ENCODE data around the gene TMEM239. TPM values are rescaled to one million over a fixed set of nuclear protein-coding genes. Genes with fewer than 3 reads are reported as not detected.

TMEM239 gene
- total RNA-seq, 3 donors from 2014 or later = under 0.01 TPM; not detected in 2

DNA sequence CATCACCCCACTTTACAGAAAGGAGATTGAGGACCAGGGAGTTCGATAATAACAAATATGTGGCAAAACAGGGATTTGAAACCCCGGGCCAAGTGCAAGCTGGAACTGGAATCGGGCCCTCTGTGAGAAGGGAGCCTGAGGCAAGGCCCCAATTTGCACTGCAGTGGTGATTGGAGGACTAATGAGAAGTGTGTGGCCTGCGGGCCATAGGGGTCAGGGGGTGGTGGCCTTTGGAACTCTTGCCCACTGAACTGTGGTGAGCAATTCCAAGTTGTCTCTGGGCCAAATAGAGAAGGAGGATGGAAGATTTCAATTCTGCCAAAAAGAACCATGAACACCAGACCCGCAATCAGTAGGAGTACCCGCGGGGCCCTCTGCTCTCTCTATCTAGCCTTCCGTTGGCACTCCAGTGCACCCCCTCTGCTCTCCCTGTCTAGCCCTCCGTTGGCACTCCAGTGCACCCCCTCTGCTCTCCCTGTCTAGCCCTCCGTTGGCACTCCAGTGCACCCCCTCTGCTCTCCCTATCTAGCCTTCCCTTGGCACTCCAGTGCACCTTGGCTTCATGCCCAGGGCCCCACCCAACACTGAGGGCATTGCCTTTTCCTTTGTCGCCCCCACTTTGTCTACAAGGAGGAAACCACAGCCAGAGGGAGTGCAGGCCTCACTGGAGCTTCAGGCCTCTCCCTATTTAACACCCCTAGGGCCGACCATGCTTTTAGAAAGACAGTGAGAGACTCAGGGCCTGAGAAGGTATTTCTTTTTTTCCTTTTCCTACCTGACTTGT lies 51.1 kb downstream of the TMEM239 start:
- Histone ChIP-seq H3K27me3 (no peaks in the 10 kb centered on the region), H3K9me3 (no peaks in the 10 kb centered on the region), H3K4me1 (no peaks in the 10 kb centered on the region), H3K36me3 (no peaks in the 10 kb centered on the region), H3K27ac (no peak overlapping the region), H3K4me3 (no peak overlapping the region)
- TF ChIP-seq, protein P1, sequence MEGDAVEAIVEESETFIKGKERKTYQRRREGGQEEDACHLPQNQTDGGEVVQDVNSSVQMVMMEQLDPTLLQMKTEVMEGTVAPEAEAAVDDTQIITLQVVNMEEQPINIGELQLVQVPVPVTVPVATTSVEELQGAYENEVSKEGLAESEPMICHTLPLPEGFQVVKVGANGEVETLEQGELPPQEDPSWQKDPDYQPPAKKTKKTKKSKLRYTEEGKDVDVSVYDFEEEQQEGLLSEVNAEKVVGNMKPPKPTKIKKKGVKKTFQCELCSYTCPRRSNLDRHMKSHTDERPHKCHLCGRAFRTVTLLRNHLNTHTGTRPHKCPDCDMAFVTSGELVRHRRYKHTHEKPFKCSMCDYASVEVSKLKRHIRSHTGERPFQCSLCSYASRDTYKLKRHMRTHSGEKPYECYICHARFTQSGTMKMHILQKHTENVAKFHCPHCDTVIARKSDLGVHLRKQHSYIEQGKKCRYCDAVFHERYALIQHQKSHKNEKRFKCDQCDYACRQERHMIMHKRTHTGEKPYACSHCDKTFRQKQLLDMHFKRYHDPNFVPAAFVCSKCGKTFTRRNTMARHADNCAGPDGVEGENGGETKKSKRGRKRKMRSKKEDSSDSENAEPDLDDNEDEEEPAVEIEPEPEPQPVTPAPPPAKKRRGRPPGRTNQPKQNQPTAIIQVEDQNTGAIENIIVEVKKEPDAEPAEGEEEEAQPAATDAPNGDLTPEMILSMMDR (IDR thresholded peaks at IDR 0.05) = no peak
- TF ChIP-seq POLR2AphosphoS5 (IDR thresholded peaks at IDR 0.05) (no peak), POLR2A (IDR thresholded peaks at IDR 0.05) (no peak)
- intact Hi-C loops (cut with DNase I; ENCODE audit: low total_unique reads) = no loop called here
- DNase-seq (ENCODE audit: low spot score in 2 of 2) = no peak

Other genes with a start within 250 kb of the TMEM239 start
- 100 to 1,000 TPM in 1 of 3 donors, 10 to 100 TPM in 2; 77.1 to 137 (median 94.8) TPM for gene NOP56, start 163.7 kb upstream of the TMEM239 start, total RNA-seq
- 100 to 1,000 TPM; 114 to 119 (median 115) TPM for gene IDH3B, start 152.1 kb upstream of the TMEM239 start, total RNA-seq
- 10 to 100 TPM in 2 of 3 donors, 1 to 10 TPM in 1; 1.6 to 22.0 (median 22.0) TPM for gene EBF4, start 123.6 kb upstream of the TMEM239 start, total RNA-seq
- gene CPXM1, start 15.7 kb upstream of the TMEM239 start, total RNA-seq = 10 to 100 TPM; 23.1 to 45.4 (median 28.5) TPM
- not detected for gene C20orf141, start 1.4 kb upstream of the TMEM239 start, total RNA-seq
- 10 to 100 TPM; 23.4 to 38.0 (median 36.6) TPM for gene PCED1A, start 24.3 kb downstream of the TMEM239 start, total RNA-seq
- 10 to 100 TPM; 25.3 to 34.7 (median 33.8) TPM for gene VPS16, start 24.4 kb downstream of the TMEM239 start, total RNA-seq
- gene PTPRA, start 57.1 kb downstream of the TMEM239 start, total RNA-seq = 100 to 1,000 TPM in 1 of 3 donors, 10 to 100 TPM in 2; 89.1 to 102 (median 96.0) TPM
- not detected for gene GNRH2, start 227.3 kb downstream of the TMEM239 start, total RNA-seq
- gene MRPS26, start 229.7 kb downstream of the TMEM239 start, total RNA-seq = 10 to 100 TPM; 34.4 to 50.8 (median 44.9) TPM

Measured in breast epithelium (tissue), 4 donors.